HepG2 (cell line): ENCODE data around the gene CTSA. TPM values are rescaled to one million over a fixed set of nuclear protein-coding genes. Genes with fewer than 3 reads are reported as not detected.

Experiments used
- AGO2 ChIP-seq: fragments of 200-400 bp; formaldehyde crosslinking; optimal IDR thresholded peaks from 2 replicates; pipeline ENCODE3; 2017; ENCODE audit warnings: mild to moderate bottlenecking, low read depth, low read length, moderate library complexity
- AKAP8 ChIP-seq: sonication (generic); formaldehyde crosslinking; IDR thresholded peaks from 2 replicates; pipeline ENCODE4 v1.5.1; 2020; ENCODE audit warnings: mild to moderate bottlenecking, missing genetic modification reagents
- DPF2 ChIP-seq: sonication (generic); formaldehyde crosslinking; IDR thresholded peaks from 2 replicates; pipeline ENCODE4 v1.4.0; 2020; ENCODE audit warnings: mild to moderate bottlenecking, low read depth, missing genetic modification reagents, borderline replicate concordance
- KIAA2018 ChIP-seq: sonication (generic); formaldehyde crosslinking; IDR thresholded peaks from 2 replicates; pipeline ENCODE4 v1.5.0; 2020; ENCODE audit warnings: mild to moderate bottlenecking, missing genetic modification reagents, borderline replicate concordance
- PHF5A ChIP-seq: IDR thresholded peaks from one replicate; pipeline ENCODE4 v1.6.1; 2018; ENCODE audit warnings: low read depth, missing genetic modification reagents; ENCODE audit not compliant: unreplicated experiment
- RFX5 ChIP-seq: IDR thresholded peaks from 2 replicates; pipeline ENCODE4 v1.6.1; 2011; ENCODE audit warnings: low read depth, low read length, improper control_type of control experiment
- SKIL ChIP-seq: sonication (generic); formaldehyde crosslinking; IDR thresholded peaks from 2 replicates; pipeline ENCODE4 v1.8.0; 2022; ENCODE audit warnings: missing genetic modification reagents, mild to moderate bottlenecking, moderate library complexity, borderline replicate concordance
- STAG1 ChIP-seq: sonication (generic); formaldehyde crosslinking; IDR thresholded peaks from 2 replicates; pipeline ENCODE4 v1.4.0; 2020; ENCODE audit warnings: missing genetic modification reagents
- ZNF17 ChIP-seq: sonication (generic); formaldehyde crosslinking; IDR thresholded peaks from 2 replicates; pipeline ENCODE4 v1.5.0; 2020; ENCODE audit warnings: mild to moderate bottlenecking, missing genetic modification reagents
- polyA plus RNA-seq, 8 experiments: library from polyadenylated mRNA; depleted of rRNA in 3 of 8; stranded (reverse) in 7 of 8; unstranded in 1 of 8; fragments of >200 nt; fragmentation: Illumina TruSeq in 4 of 8; extraction: Trizol in 4 of 8; gene quantifications; 2 replicates each; pipeline versions ENCODE4 v1.2.1 to v1.2.3, GENCODE V29; 2011 to 2016; ENCODE audit warnings: low read depth in 4 of 8, missing spikeins in 1 of 8, mixed read lengths in 1 of 8; ENCODE audit not compliant: insufficient read depth in 1 of 8
- total RNA-seq, 5 experiments: library from RNA; depleted of rRNA; stranded (reverse); fragments of >200 nt; fragmentation: Illumina TruSeq; extraction: Trizol; gene quantifications; 2 replicates each; pipeline ENCODE4 v1.2.3, GENCODE V29; 2016; ENCODE audit warnings: low read depth in 1 of 5
- TF ChIP-seq, protein P1 (sequence below): sonication (generic); formaldehyde crosslinking; conservative IDR thresholded peaks from 2 replicates; pipeline ENCODE4 v1.8.1; 2023; ENCODE audit warnings: missing genetic modification reagents
- TF ChIP-seq, protein P2 (sequence below): sonication (generic); formaldehyde crosslinking; IDR thresholded peaks from 2 replicates; pipeline ENCODE4 v1.4.0; 2020; ENCODE audit warnings: mild to moderate bottlenecking, missing genetic modification reagents

Gene CTSA
- total and polyA plus RNA-seq, 2 of the 13 experiments (the other 11 are each of a cell fraction or from before 2014, with no cell fraction given) = 202 to 231 TPM

DNA sequence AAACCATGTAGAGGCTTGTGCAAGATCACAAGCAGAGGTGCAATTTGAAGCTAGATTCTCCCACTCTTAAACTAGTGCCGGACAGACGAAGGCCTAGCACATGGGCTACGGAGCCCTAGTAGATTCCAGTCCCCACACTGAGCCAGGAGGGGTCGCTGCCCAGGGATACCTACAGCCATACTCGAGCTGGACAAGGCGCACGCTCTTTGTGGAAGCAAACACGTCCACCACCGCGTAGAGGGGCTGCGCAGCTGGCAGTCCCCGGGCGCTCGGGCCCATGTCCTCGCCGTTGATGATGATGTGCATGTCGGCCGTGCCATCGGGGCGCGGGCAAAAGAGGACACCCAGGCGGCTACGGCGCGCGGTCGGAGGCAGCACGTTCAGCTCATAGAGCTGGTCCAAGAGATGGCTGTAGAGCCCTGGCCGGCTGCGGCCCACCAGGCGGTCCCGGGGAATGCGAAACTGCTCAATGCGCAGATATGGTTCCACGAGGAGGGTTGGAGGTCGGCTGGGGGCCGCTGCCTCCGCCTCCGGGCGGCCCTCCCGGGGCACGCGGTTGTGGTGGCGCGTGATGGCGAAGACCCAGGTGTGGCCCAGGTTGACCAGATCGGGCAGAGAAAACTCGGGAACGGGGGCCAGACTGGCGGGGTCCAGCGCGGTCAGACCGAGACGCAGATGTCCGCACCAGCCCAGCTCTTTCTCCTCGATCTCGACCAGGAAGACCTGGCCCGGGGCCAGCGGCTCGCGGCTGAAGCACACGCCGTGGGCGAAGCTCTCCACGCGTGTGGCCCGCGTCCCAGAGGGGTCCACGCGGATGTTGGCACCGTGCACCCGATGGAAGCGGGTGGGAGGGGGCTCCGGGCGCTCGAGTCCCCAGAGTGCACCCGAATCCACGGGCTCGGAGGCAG, 804 bp upstream of the CTSA start (continued):
- TF ChIP-seq, protein P1, sequence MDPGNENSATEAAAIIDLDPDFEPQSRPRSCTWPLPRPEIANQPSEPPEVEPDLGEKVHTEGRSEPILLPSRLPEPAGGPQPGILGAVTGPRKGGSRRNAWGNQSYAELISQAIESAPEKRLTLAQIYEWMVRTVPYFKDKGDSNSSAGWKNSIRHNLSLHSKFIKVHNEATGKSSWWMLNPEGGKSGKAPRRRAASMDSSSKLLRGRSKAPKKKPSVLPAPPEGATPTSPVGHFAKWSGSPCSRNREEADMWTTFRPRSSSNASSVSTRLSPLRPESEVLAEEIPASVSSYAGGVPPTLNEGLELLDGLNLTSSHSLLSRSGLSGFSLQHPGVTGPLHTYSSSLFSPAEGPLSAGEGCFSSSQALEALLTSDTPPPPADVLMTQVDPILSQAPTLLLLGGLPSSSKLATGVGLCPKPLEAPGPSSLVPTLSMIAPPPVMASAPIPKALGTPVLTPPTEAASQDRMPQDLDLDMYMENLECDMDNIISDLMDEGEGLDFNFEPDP = 0 out of 2 replicates have a peak, but pooled peaks have one; percentile 57
- peak; percentile 32; the same call in 1 of the 2 replicates for TF ChIP-seq SKIL (CRISPR knock-in tag)
- peak; percentile 98 for TF ChIP-seq AGO2
- no peak for TF ChIP-seq ZNF17 (CRISPR knock-in tag)
- TF ChIP-seq AKAP8 (CRISPR knock-in tag) = no peak
- no peak for TF ChIP-seq DPF2
- TF ChIP-seq RFX5 = peak; percentile 62
- TF ChIP-seq, protein P2, sequence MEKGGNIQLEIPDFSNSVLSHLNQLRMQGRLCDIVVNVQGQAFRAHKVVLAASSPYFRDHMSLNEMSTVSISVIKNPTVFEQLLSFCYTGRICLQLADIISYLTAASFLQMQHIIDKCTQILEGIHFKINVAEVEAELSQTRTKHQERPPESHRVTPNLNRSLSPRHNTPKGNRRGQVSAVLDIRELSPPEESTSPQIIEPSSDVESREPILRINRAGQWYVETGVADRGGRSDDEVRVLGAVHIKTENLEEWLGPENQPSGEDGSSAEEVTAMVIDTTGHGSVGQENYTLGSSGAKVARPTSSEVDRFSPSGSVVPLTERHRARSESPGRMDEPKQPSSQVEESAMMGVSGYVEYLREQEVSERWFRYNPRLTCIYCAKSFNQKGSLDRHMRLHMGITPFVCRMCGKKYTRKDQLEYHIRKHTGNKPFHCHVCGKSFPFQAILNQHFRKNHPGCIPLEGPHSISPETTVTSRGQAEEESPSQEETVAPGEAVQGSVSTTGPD (CRISPR knock-in tag) = peak; percentile 67; the same call in 1 of the 2 replicates
- TF ChIP-seq PHF5A = peak; percentile 61
- TF ChIP-seq STAG1 = peak; percentile 87
- TF ChIP-seq KIAA2018 (CRISPR knock-in tag) = no peak
